ENCODE results near the gene CCR7.

DNA sequence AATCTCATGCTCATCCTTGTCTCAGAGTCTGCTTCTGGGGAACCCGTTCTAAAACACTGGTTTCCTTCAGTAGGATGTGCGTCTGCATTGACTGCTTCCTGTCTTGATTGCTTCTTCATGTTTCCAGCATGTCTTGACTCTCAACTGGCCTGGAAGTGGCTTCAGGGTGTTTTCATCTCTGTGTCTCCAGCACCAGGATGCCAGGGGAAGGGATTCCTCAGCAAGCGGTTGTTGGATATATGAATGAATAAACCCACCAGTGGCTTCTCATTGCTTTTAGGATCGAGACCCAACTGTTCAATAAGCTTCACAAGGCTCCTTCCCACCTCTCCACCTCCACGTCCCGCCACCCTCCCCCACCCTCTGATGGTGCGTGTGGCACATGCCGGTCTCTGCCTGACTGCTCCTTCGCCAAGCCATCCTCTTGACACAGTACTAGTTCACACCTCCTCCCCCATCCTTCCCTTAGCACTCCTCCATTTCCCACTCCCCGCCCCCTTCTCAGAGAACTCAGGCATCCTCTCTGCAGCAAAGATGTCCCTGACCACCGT lies 49.7 kb downstream of the CCR7 start:
- TF ChIP-seq FOXP2 (optimal IDR thresholded peaks at IDR 0.05; ENCODE audit: control extremely low read depth, extremely low read length, insufficient read depth) (no peak), POLR2AphosphoS5 (IDR thresholded peaks at IDR 0.05; ENCODE audit: borderline replicate concordance, low read depth, low read length) (no peak), EZH2 (IDR thresholded peaks at IDR 0.05) (no peak)

Data from SK-N-MC (cell line).